ENCODE results near the gene SLC46A3.

Gene SLC46A3

GRCh38 chr13:28739376-28739775 lies 20.6 kb upstream of the SLC46A3 start:
- Histone ChIP-seq H4K20me1 (no peaks in the 10 kb centered on the region), H3K27ac (no peak overlapping the region), H3K4me3 (no peak overlapping the region), H3K9me3 (replicated peaks in 1 of 11) (peaks cover 0 to 12% (median 0%) of the 10 kb centered on the region in 11 experiments; a peak in 4 of 22 replicates), H3K4me1 (peaks cover 0 to 27% (median 8%) of the 10 kb centered on the region in 10 experiments; a peak in 12 of 20 replicates), H3K9ac (no peak overlapping the region), H3K4me2 (no peak overlapping the region; a peak in 2 of 22 replicates), H3K36me3 (no peaks in the 10 kb centered on the region), H3K27me3 (no peaks in the 10 kb centered on the region)
- no peak for TF ChIP-seq Cebpa-rat (IDR thresholded peaks at IDR 0.05)

GRCh38 chr13:28735481-28736029 lies 16.8 kb upstream of the SLC46A3 start:
- no peak overlapping the region for H3K4me3 ChIP-seq
- H3K27ac ChIP-seq = no peak overlapping the region
- H3K9me3 ChIP-seq (replicated peaks in 1 of 11) = peaks cover 0 to 18% (median 0%) of the 10 kb centered on the region in 11 experiments; a peak in 4 of 22 replicates
- H3K36me3 ChIP-seq = no peaks in the 10 kb centered on the region
- H4K20me1 ChIP-seq = no peaks in the 10 kb centered on the region
- H3K27me3 ChIP-seq = no peaks in the 10 kb centered on the region
- H3K4me1 ChIP-seq = peaks cover 0 to 11% (median 3%) of the 10 kb centered on the region in 10 experiments; a peak in 7 of 20 replicates
- no peak for TF ChIP-seq Cebpa-rat (IDR thresholded peaks at IDR 0.05)
- H3K4me2 ChIP-seq = no peak overlapping the region
- H3K9ac ChIP-seq = no peak overlapping the region

GRCh38 chr13:28734906-28735305 lies 16.1 kb upstream of the SLC46A3 start:
- TF ChIP-seq Cebpa-rat (IDR thresholded peaks at IDR 0.05) = no peak
- no peak overlapping the region for H3K4me3 ChIP-seq
- peaks cover 0 to 11% (median 3%) of the 10 kb centered on the region in 10 experiments; a peak in 7 of 20 replicates for H3K4me1 ChIP-seq
- H4K20me1 ChIP-seq = no peaks in the 10 kb centered on the region
- peaks cover 0 to 13% (median 0%) of the 10 kb centered on the region in 11 experiments; a peak in 4 of 22 replicates for H3K9me3 ChIP-seq (replicated peaks in 1 of 11)
- H3K4me2 ChIP-seq = no peak overlapping the region
- H3K27ac ChIP-seq = no peak overlapping the region
- no peaks in the 10 kb centered on the region for H3K27me3 ChIP-seq
- no peak overlapping the region for H3K9ac ChIP-seq
- H3K36me3 ChIP-seq = no peaks in the 10 kb centered on the region

- TF ChIP-seq Cebpa-rat (IDR thresholded peaks at IDR 0.05) = no peak
- Histone ChIP-seq H3K27ac (no peak overlapping the region), H3K9me3 (replicated peaks in 1 of 11) (0 out of 22 replicates have a peak, but pooled peaks cover 0 to 8% (median 0%) of the 10 kb centered on the region in 11 experiments), H3K4me3 (no peak overlapping the region), H3K4me1 (no peaks in the 10 kb centered on the region), H3K27me3 (no peaks in the 10 kb centered on the region), H3K9ac (no peak overlapping the region), H3K36me3 (no peaks in the 10 kb centered on the region), H4K20me1 (no peaks in the 10 kb centered on the region), H3K4me2 (no peak overlapping the region)
These were observed 12.0 kb upstream of the SLC46A3 start for GRCh38 chr13:28730762-28731161.

GRCh38 chr13:28729541-28729940 lies 10.8 kb upstream of the SLC46A3 start:
- Histone ChIP-seq H3K27me3 (no peaks in the 10 kb centered on the region), H3K36me3 (no peaks in the 10 kb centered on the region), H3K4me3 (no peak overlapping the region), H3K4me1 (peaks cover 0 to 5% (median 0%) of the 10 kb centered on the region in 10 experiments; a peak in 1 of 20 replicates), H4K20me1 (no peaks in the 10 kb centered on the region), H3K27ac (no peak overlapping the region), H3K4me2 (no peak overlapping the region), H3K9me3 (replicated peaks in 1 of 11) (0 out of 22 replicates have a peak, but pooled peaks cover 0 to 7% (median 0%) of the 10 kb centered on the region in 11 experiments), H3K9ac (no peak overlapping the region)
- TF ChIP-seq Cebpa-rat (IDR thresholded peaks at IDR 0.05) = no peak

GRCh38 chr13:28728642-28729041 lies 9.9 kb upstream of the SLC46A3 start:
- Histone ChIP-seq H4K20me1 (no peaks in the 10 kb centered on the region), H3K4me1 (peaks cover 0 to 5% (median 0%) of the 10 kb centered on the region in 10 experiments; a peak in 1 of 20 replicates), H3K9me3 (replicated peaks in 1 of 11) (peaks cover 0 to 7% (median 6%) of the 10 kb centered on the region in 11 experiments; a peak in 7 of 22 replicates), H3K27me3 (no peaks in the 10 kb centered on the region), H3K9ac (no peak overlapping the region), H3K27ac (no peak overlapping the region), H3K36me3 (no peaks in the 10 kb centered on the region), H3K4me3 (no peak overlapping the region), H3K4me2 (no peak overlapping the region)
- TF ChIP-seq Cebpa-rat (IDR thresholded peaks at IDR 0.05) = no peak

GRCh38 chr13:28725046-28725610 lies 6.4 kb upstream of the SLC46A3 start:
- Histone ChIP-seq H3K9me3 (replicated peaks in 1 of 11) (peaks cover 0 to 8% (median 6%) of the 10 kb centered on the region in 11 experiments; a peak in 7 of 22 replicates), H3K36me3 (no peaks in the 10 kb centered on the region), H3K27me3 (no peaks in the 10 kb centered on the region), H3K4me3 (no peak overlapping the region), H3K9ac (no peak overlapping the region), H3K27ac (no peak overlapping the region), H4K20me1 (no peaks in the 10 kb centered on the region), H3K4me2 (0 out of 22 replicates have a peak overlapping the region, but pooled peaks of 1 of the 11 experiments have one; percentile 26), H3K4me1 (peaks cover 0 to 8% (median 4%) of the 10 kb centered on the region in 10 experiments; a peak in 4 of 20 replicates)
- TF ChIP-seq Cebpa-rat (IDR thresholded peaks at IDR 0.05) = no peak

GRCh38 chr13:28723806-28724205 lies 5.0 kb upstream of the SLC46A3 start:
- Histone ChIP-seq H3K9ac (no peak overlapping the region), H3K9me3 (replicated peaks in 1 of 11) (peaks cover 3 to 17% (median 11%) of the 10 kb centered on the region in 11 experiments), H3K4me2 (no peak overlapping the region), H3K27ac (no peak overlapping the region), H3K4me3 (no peak overlapping the region), H3K27me3 (peaks cover 4 to 10% (median 7%) of the 10 kb centered on the region in 11 experiments), H3K4me1 (peaks cover 0 to 11% (median 4%) of the 10 kb centered on the region in 10 experiments; a peak in 6 of 20 replicates), H3K36me3 (no peaks in the 10 kb centered on the region), H4K20me1 (no peaks in the 10 kb centered on the region)
- TF ChIP-seq Cebpa-rat (IDR thresholded peaks at IDR 0.05) = no peak

GRCh38 chr13:28719227-28720055 lies 671 bp upstream of the SLC46A3 start:
- Histone ChIP-seq H4K20me1 (no peaks in the 10 kb centered on the region), H3K4me1 (peaks cover 3 to 20% (median 9%) of the 10 kb centered on the region in 10 experiments; a peak in 13 of 20 replicates), H3K4me3 (peak overlapping the region; percentile 49 to 74 (median 68)), H3K9me3 (replicated peaks in 1 of 11) (peaks cover 10 to 25% (median 19%) of the 10 kb centered on the region in 11 experiments), H3K4me2 (peak overlapping the region; percentile 64 to 80 (median 75)), H3K27ac (peak overlapping the region in 1 of 11 experiments; percentile 78; a peak in 1 of 22 replicates), H3K27me3 (peaks cover 10 to 29% (median 24%) of the 10 kb centered on the region in 11 experiments), H3K36me3 (no peaks in the 10 kb centered on the region), H3K9ac (peak overlapping the region in 9 of 11 experiments; percentile 48 to 81 (median 71); a peak in 14 of 22 replicates)
- no peak for TF ChIP-seq Cebpa-rat (IDR thresholded peaks at IDR 0.05)

Data from BLaER1 treated with 17β-estradiol and CSF1 and Interleukin-3, amounts not matched to agents 10 nM and 100 nM (cell line).